Endodermal cell (in vitro differentiated cells): ENCODE data around the gene SEC16A. TPM values are rescaled to one million over a fixed set of nuclear protein-coding genes. Genes with fewer than 3 reads are reported as not detected.

Experiments
- DNase-seq: peaks from one replicate; pipeline ENCODE4 v3.0.0-alpha.2; 2017
- H3K27ac ChIP-seq: 2 replicates; pipeline ENCODE4 v1.5.1; 2013; ENCODE audit warnings: mild to moderate bottlenecking, low read depth, low read length, moderate library complexity
- H3K27me3 ChIP-seq: 2 replicates; pipeline ENCODE4 v1.6.1; 2013; ENCODE audit warnings: mild to moderate bottlenecking, low read length, moderate library complexity; ENCODE audit not compliant: insufficient read depth, control insufficient read depth, poor library complexity, severe bottlenecking
- H3K36me3 ChIP-seq: 2 replicates; pipeline ENCODE4 v1.7.0; 2013; ENCODE audit warnings: mild to moderate bottlenecking, low read length, moderate library complexity; ENCODE audit not compliant: control insufficient read depth, insufficient read depth
- H3K4me1 ChIP-seq: one replicate; pipeline ENCODE4 v1.7.0; 2013; ENCODE audit warnings: low read length; ENCODE audit not compliant: control insufficient read depth, insufficient read depth
- H3K4me3 ChIP-seq: 2 replicates; pipeline ENCODE4 v1.5.1; 2013; ENCODE audit warnings: mild to moderate bottlenecking, low read length, moderate library complexity
- H3K9ac ChIP-seq: 2 replicates; pipeline ENCODE4 v1.6.1; 2013; ENCODE audit warnings: mild to moderate bottlenecking, low read length, moderate library complexity; ENCODE audit not compliant: poor library complexity, severe bottlenecking; ENCODE audit errors: extremely low read depth
- H3K9me3 ChIP-seq: 2 replicates; pipeline ENCODE4 v1.6.1; 2013; ENCODE audit warnings: mild to moderate bottlenecking, low read length, moderate library complexity; ENCODE audit not compliant: control insufficient read depth
- H3K27ac Mint-ChIP-seq: 2 replicates; pipeline ENCODE4 v1.8.0; 2020; ENCODE audit warnings: mixed read lengths
- H3K27me3 Mint-ChIP-seq: 2 replicates; pipeline ENCODE4 v1.8.0; 2021; ENCODE audit warnings: mild to moderate bottlenecking, mixed read lengths; ENCODE audit not compliant: insufficient read depth
- H3K36me3 Mint-ChIP-seq: 2 replicates; pipeline ENCODE4 v1.8.0; 2020; ENCODE audit warnings: low read depth, mixed read lengths
- H3K4me1 Mint-ChIP-seq: 2 replicates; pipeline ENCODE4 v1.8.0; 2020; ENCODE audit warnings: mixed read lengths
- H3K4me3 Mint-ChIP-seq: 2 replicates; pipeline ENCODE4 v1.8.0; 2020; ENCODE audit warnings: mild to moderate bottlenecking, moderate library complexity, mixed read lengths
- H3K9me3 Mint-ChIP-seq: 2 replicates; pipeline ENCODE4 v1.8.0; 2020; ENCODE audit warnings: mild to moderate bottlenecking, mixed read lengths
- WGBS, 2 experiments: methylation state at CpG; one replicate each; pipeline versions ENCODE4 v1.1.5 to v1.1.7; 2013; ENCODE audit warnings: missing lambda C conversion rate in 2 of 2, mixed read lengths in 1 of 2; ENCODE audit not compliant: insufficient coverage in 1 of 2, insufficient read length in 1 of 2; 5-methylcytosine and 5-hydroxymethylcytosine counted together
- microRNA-seq: library from miRNA; unstranded; fragments of <30 nt; microRNA quantifications from one replicate; pipeline ENCODE4 v1.2.0, GENCODE V29; 2020; ENCODE audit warnings: borderline microRNAs expressed
- total RNA-seq, 2 donors: library from RNA; stranded (reverse); fragmentation: NEBNext Ultra II Directional in 1 of 2; extraction: Animal tissue kit (Norgen Biotek cat#: 25700) in 1 of 2; gene quantifications; 2 replicates in 1 of 2; 3 replicates in 1 of 2; pipeline ENCODE4 v1.2.1, GENCODE V29; 2021
- TF ChIP-seq, protein P1 (sequence below): fragments of 200-600 bp; sonication (generic); conservative IDR thresholded peaks from 2 replicates; pipeline ENCODE4 v1.5.0; 2021; ENCODE audit warnings: antibody characterized with exemption, mild to moderate bottlenecking

SEC16A gene
- total RNA-seq, 2 donors from 2014 or later = 54.6 to 60.7 TPM

GRCh38 chr9:136391737-136392537, 90.9 kb downstream of the SEC16A start:
- TF ChIP-seq, protein P1, sequence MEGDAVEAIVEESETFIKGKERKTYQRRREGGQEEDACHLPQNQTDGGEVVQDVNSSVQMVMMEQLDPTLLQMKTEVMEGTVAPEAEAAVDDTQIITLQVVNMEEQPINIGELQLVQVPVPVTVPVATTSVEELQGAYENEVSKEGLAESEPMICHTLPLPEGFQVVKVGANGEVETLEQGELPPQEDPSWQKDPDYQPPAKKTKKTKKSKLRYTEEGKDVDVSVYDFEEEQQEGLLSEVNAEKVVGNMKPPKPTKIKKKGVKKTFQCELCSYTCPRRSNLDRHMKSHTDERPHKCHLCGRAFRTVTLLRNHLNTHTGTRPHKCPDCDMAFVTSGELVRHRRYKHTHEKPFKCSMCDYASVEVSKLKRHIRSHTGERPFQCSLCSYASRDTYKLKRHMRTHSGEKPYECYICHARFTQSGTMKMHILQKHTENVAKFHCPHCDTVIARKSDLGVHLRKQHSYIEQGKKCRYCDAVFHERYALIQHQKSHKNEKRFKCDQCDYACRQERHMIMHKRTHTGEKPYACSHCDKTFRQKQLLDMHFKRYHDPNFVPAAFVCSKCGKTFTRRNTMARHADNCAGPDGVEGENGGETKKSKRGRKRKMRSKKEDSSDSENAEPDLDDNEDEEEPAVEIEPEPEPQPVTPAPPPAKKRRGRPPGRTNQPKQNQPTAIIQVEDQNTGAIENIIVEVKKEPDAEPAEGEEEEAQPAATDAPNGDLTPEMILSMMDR = no peak
- peaks cover 91% of the 10 kb centered on the region for H3K36me3 ChIP-seq

More at GRCh38 chr9:136391737-136392537, 90.9 kb downstream of the SEC16A start:
- Mint-ChIP-seq H3K4me3 (no peak overlapping the region), H3K9me3 (no peaks in the 10 kb centered on the region), H3K4me1 (no peaks in the 10 kb centered on the region), H3K27ac (no peak overlapping the region), H3K36me3 (peaks cover 65% of the 10 kb centered on the region), H3K27me3 (no peaks in the 10 kb centered on the region)
- H3K9ac ChIP-seq = no peak overlapping the region
- no peaks in the 10 kb centered on the region for H3K27me3 ChIP-seq
- H3K4me3 ChIP-seq = no peak overlapping the region
- H3K27ac ChIP-seq = no peak overlapping the region
- no peaks in the 10 kb centered on the region for H3K9me3 ChIP-seq
- 95 to 96% methylated on average over 24 to 28 of the region's 28 CpGs for WGBS, 2 experiments
- DNase-seq = no peak
- H3K4me1 ChIP-seq = no peaks in the 10 kb centered on the region

Small RNAs within 50 kb of the gene (microRNA-seq; reads per million reads assigned to microRNA genes)
- gene MIR4673 = not detected

Other genes starting within 250 kb of the SEC16A start
- gene QSOX2, start 237.2 kb downstream of the SEC16A start, total RNA-seq = 10 to 100 TPM; 22.0 to 26.3 TPM
- gene CCDC187, start 178.9 kb downstream of the SEC16A start, total RNA-seq = under 1 TPM; 0.04 to 0.09 TPM
- 10 to 100 TPM; 37.2 to 38.6 TPM for gene GPSM1, start 155.5 kb downstream of the SEC16A start, total RNA-seq
- gene DNLZ, start 119.3 kb downstream of the SEC16A start, total RNA-seq = 10 to 100 TPM; 12.6 to 20.1 TPM
- gene CARD9, start 109.4 kb downstream of the SEC16A start, total RNA-seq = 1 to 10 TPM in 1 of 2 donors, under 1 TPM in 1; 0.35 to 1.5 TPM
- 10 to 100 TPM; 18.0 to 18.7 TPM for gene SNAPC4, start 82.9 kb downstream of the SEC16A start, total RNA-seq
- 10 to 100 TPM; 76.6 to 83.1 TPM for gene ENTR1, start 72.4 kb downstream of the SEC16A start, total RNA-seq
- 10 to 100 TPM; 82.7 to 85.4 TPM for gene PMPCA, start 72.4 kb downstream of the SEC16A start, total RNA-seq
- 10 to 100 TPM; 30.8 to 34.7 TPM for gene INPP5E, start 43.2 kb downstream of the SEC16A start, total RNA-seq
- gene NOTCH1, start 63.0 kb upstream of the SEC16A start, total RNA-seq = 10 to 100 TPM; 23.4 to 24.2 TPM
- 10 to 100 TPM; 31.5 to 34.0 TPM for gene EGFL7, start 179.9 kb upstream of the SEC16A start, total RNA-seq
- gene AGPAT2, start 204.4 kb upstream of the SEC16A start, total RNA-seq = 10 to 100 TPM; 33.4 to 39.8 TPM
- gene DIPK1B, start 229.5 kb upstream of the SEC16A start, total RNA-seq = 10 to 100 TPM; 35.1 to 45.4 TPM